ENCODE results near the gene PEX5L.

PEX5L gene, protein sequence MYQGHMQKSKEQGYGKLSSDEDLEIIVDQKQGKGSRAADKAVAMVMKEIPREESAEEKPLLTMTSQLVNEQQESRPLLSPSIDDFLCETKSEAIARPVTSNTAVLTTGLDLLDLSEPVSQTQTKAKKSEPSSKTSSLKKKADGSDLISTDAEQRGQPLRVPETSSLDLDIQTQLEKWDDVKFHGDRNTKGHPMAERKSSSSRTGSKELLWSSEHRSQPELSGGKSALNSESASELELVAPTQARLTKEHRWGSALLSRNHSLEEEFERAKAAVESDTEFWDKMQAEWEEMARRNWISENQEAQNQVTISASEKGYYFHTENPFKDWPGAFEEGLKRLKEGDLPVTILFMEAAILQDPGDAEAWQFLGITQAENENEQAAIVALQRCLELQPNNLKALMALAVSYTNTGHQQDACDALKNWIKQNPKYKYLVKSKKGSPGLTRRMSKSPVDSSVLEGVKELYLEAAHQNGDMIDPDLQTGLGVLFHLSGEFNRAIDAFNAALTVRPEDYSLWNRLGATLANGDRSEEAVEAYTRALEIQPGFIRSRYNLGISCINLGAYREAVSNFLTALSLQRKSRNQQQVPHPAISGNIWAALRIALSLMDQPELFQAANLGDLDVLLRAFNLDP

DNA sequence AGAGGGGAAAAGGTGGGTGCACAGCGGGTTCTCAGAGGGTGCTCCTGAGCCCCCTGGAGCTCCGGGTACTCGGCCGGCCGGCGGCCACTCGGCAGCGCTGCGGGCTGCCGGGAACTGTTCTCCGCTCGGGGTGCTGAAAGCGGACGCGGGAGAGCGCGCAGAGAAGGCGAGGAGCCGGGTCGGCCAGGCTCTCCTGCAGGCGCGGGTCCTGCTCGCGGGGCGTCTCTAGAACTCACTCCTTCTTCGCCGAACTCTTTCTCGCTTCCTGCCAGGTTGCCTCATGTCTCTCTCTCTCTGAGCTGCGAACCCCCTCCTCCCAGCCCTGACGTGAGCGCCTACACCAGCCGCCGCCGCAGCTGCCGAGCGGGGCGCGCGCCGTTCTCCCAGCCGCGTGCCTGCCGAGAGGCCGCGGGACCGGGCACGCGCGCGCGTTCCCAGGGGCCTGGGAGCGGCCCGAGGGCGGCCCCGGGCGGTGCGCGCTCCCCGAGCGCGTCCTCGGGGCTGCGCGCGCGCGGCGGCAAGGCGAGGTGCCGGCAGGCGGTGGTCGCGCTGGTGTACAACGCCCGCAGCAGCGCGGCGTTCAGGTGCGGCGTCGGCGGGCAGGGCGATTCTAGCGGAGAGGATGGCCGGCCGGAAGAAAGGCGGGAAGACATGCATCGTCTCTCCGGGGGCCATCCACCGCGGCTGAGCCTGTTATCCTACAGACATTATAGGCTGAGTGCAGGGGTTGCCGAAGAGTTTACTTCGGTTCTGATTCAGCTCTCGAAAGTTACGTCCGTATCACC lies at the start of gene PEX5L:
Gene PEX5L, minus strand, starts transcription at position 267 of the 785 bp plus-strand sequence. CDS start 338 bp downstream, outside the sequence.
- Histone ChIP-seq H3K9me3 (ENCODE audit: low read length) (no peaks in the 10 kb centered on the region), H3K4me3 (ENCODE audit: low read depth in 1 of 2, low read length in 2 of 2) (peak within 1 kb of the TSS in 1 of 2 donors; percentile 32), H3K27me3 (ENCODE audit: control insufficient read depth in 1 of 2, insufficient read depth in 2 of 2, low read length in 2 of 2) (peaks cover 11 to 23% of the 10 kb centered on the region in 2 donors), H3K9ac (ENCODE audit: low read length) (no peak within 1 kb of the TSS), H3K4me1 (ENCODE audit: insufficient read depth, low read length) (peaks cover 4% of the 10 kb centered on the region), H3K36me3 (ENCODE audit: insufficient read depth, low read length) (no peaks in the 10 kb centered on the region), H3K27ac (ENCODE audit: low read depth, low read length) (no peak within 1 kb of the TSS)

DNA sequence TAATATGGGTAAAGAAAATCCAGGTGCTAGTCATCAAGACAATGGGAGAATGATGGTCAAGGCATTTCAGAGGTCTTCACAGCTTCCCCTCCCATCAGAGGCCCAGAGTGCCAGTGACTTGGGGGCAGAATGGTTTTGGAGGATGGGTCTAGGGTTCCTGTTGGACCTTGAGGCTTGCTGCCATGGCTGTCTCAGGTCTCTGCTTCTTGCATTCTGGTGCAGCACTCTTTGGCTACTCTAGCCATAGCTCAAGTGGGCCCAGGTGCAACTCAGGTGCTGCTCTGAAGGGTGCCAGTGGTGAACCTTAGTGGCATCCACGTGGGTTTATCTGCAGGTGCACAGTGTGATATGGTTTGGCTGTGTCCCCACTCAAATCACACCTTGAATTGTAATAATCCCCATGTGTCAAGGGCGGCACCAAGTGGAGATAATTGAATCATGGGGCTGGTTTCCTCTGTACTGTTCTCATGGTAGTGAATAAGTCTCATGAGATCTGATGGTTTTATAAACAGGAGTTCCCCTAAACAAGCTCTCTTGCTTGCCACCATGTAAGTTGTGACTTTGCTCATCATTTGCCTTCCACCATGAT lies 48.5 kb upstream of the PEX5L start:
- Histone ChIP-seq H3K9me3 (ENCODE audit: low read length) (no peaks in the 10 kb centered on the region), H3K4me3 (ENCODE audit: low read depth in 1 of 2, low read length in 2 of 2) (no peak overlapping the region), H3K36me3 (ENCODE audit: insufficient read depth, low read length) (no peaks in the 10 kb centered on the region), H3K4me1 (ENCODE audit: insufficient read depth, low read length) (no peaks in the 10 kb centered on the region), H3K27me3 (ENCODE audit: control insufficient read depth in 1 of 2, insufficient read depth in 2 of 2, low read length in 2 of 2) (no peaks in the 10 kb centered on the region), H3K9ac (ENCODE audit: low read length) (no peak overlapping the region), H3K27ac (ENCODE audit: low read depth, low read length) (no peak overlapping the region)

DNA sequence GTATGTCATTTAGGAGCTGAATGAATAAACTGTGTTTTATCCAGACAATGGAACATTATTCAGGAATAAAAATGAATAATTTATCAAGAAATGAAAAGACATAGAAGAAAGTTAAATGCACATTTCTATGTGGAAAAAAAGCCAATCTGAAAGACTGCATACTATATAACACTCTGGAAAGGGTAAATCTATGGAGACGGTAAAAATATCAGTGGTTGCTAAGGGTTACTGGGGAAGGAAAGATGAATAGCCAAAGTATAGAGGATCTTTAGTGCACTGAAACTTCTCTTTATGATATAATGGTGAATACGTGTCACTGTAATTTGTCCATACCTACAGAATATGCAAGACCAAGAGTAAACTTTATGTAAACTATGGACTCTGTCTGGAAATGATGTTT lies 46.0 kb upstream of the PEX5L start:
- Histone ChIP-seq H3K4me3 (ENCODE audit: low read depth in 1 of 2, low read length in 2 of 2) (no peak overlapping the region), H3K4me1 (ENCODE audit: insufficient read depth, low read length) (no peaks in the 10 kb centered on the region), H3K9me3 (ENCODE audit: low read length) (no peaks in the 10 kb centered on the region), H3K36me3 (ENCODE audit: insufficient read depth, low read length) (no peaks in the 10 kb centered on the region), H3K9ac (ENCODE audit: low read length) (no peak overlapping the region), H3K27me3 (ENCODE audit: control insufficient read depth in 1 of 2, insufficient read depth in 2 of 2, low read length in 2 of 2) (no peaks in the 10 kb centered on the region), H3K27ac (ENCODE audit: low read depth, low read length) (no peak overlapping the region)

DNA sequence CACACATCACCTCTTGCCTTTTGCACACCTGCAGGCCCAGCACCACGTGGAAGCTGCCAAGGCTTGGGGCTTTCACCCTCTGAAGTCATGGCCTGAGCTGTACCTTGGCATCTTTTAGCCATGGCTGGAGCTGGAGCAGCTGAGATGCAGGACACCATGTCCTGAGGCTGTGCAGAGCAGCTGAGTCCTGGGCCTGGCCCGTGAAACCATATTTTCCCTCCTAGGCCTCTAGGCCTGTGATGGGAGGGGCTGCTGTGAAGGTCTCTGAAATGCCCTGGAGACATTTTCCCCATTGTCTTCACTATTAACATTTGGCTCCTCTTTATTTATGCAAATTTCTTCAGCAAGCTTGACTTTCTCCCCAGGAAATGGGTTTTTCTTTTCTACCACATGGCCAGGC lies 41.9 kb upstream of the PEX5L start:
- H3K36me3 ChIP-seq (ENCODE audit: insufficient read depth, low read length): no peaks in the 10 kb centered on the region

DNA sequence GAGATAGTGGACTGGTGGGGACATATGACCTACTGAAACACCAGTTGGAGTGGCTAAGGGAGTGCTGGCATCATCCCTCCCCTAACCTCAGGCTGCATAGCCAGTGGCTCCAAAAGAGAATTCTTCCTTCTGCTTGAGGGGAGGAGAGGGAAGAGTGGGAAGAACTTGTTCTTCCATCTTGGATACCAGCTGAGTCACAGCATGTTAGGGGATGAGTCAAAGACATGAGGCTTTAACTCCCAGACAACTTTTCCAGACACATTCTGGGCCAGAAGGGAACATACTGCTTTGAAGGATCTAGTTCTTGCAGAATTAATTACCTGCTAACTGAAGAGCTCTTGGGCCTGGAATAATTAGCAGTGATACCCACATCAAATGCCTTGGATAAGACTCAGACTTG lies 36.8 kb upstream of the PEX5L start:
- Histone ChIP-seq H3K9me3 (ENCODE audit: low read length) (no peaks in the 10 kb centered on the region), H3K27ac (ENCODE audit: low read depth, low read length) (no peak overlapping the region)

More for the DNA sequence above, 41.9 kb upstream of the PEX5L start:
- Histone ChIP-seq H3K4me1 (ENCODE audit: insufficient read depth, low read length) (no peaks in the 10 kb centered on the region), H3K27ac (ENCODE audit: low read depth, low read length) (no peak overlapping the region), H3K9ac (ENCODE audit: low read length) (no peak overlapping the region), H3K9me3 (ENCODE audit: low read length) (no peaks in the 10 kb centered on the region), H3K4me3 (ENCODE audit: low read depth in 1 of 2, low read length in 2 of 2) (no peak overlapping the region), H3K27me3 (ENCODE audit: control insufficient read depth in 1 of 2, insufficient read depth in 2 of 2, low read length in 2 of 2) (no peaks in the 10 kb centered on the region)

DNA sequence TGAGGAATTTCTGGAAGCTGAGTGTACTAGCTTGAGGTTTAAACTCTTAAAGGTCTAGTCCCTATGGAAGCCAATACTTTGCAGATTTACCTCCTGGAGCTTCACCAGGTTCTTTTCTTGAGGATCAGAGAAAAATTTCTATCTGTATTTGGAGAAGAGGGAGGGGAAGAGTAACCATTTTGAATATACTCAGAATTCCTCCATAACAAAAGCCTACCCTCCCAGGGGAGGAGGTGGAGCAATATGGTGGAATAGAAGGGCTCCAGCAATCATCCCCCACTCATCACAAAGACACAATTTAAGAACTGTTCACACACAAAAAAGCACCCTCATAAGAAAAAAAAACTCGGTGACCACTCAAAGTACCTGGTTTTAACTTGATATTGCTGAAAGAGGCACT lies 36.0 kb upstream of the PEX5L start:
- Histone ChIP-seq H3K9me3 (ENCODE audit: low read length) (no peaks in the 10 kb centered on the region), H3K4me1 (ENCODE audit: insufficient read depth, low read length) (no peaks in the 10 kb centered on the region), H3K4me3 (ENCODE audit: low read depth in 1 of 2, low read length in 2 of 2) (no peak overlapping the region), H3K27ac (ENCODE audit: low read depth, low read length) (no peak overlapping the region), H3K9ac (ENCODE audit: low read length) (no peak overlapping the region), H3K36me3 (ENCODE audit: insufficient read depth, low read length) (no peaks in the 10 kb centered on the region), H3K27me3 (ENCODE audit: control insufficient read depth in 1 of 2, insufficient read depth in 2 of 2, low read length in 2 of 2) (no peaks in the 10 kb centered on the region)

More for the DNA sequence above, 36.8 kb upstream of the PEX5L start:
- Histone ChIP-seq H3K4me1 (ENCODE audit: insufficient read depth, low read length) (no peaks in the 10 kb centered on the region), H3K36me3 (ENCODE audit: insufficient read depth, low read length) (no peaks in the 10 kb centered on the region), H3K4me3 (ENCODE audit: low read depth in 1 of 2, low read length in 2 of 2) (no peak overlapping the region), H3K9ac (ENCODE audit: low read length) (no peak overlapping the region), H3K27me3 (ENCODE audit: control insufficient read depth in 1 of 2, insufficient read depth in 2 of 2, low read length in 2 of 2) (no peaks in the 10 kb centered on the region)

DNA sequence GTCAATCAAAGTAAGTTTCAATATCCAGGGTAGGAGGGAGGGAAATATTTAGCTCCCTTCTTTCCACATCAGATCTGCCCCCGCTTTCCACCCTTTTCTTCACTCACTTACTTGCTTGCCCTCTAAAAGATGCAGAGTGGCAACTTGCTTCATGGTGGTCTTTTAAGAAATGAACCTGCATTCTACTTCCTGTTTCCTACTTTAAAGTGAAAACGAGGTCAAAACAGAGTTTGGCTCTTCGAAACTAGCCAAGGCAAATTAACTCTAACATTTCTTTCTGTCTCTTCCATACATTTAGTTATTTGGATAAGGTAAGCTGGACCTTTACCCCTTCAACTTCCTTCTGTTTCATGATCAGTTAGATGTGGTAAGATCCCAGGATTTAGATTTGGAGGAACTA lies 34.2 kb upstream of the PEX5L start:
- no peaks in the 10 kb centered on the region for H3K4me1 ChIP-seq (ENCODE audit: insufficient read depth, low read length)
- no peak overlapping the region for H3K27ac ChIP-seq (ENCODE audit: low read depth, low read length)
- H3K9me3 ChIP-seq (ENCODE audit: low read length): no peaks in the 10 kb centered on the region
- no peak overlapping the region for H3K4me3 ChIP-seq (ENCODE audit: low read depth in 1 of 2, low read length in 2 of 2)
- H3K9ac ChIP-seq (ENCODE audit: low read length): no peak overlapping the region
- no peaks in the 10 kb centered on the region for H3K36me3 ChIP-seq (ENCODE audit: insufficient read depth, low read length)
- no peaks in the 10 kb centered on the region for H3K27me3 ChIP-seq (ENCODE audit: control insufficient read depth in 1 of 2, insufficient read depth in 2 of 2, low read length in 2 of 2)

DNA sequence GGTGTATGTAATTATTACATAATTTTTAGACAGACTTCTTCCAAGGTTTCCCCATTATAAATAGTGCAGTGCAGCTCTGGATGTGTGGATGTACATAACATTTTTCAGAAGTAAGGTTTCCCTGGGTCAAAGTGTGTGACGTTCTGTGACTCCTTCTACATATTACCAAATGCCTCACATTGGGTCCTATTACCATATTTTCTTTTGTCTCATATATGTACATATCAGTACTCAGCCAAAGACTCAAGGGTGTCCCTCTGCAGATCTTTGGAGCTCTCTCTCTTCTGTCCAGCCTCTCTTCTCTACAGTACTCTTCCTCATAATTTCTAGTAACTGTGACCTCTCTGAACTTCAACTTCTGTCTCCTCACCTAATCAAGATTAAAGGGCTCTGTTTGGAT lies 31.3 kb upstream of the PEX5L start:
- no peaks in the 10 kb centered on the region for H3K9me3 ChIP-seq (ENCODE audit: low read length)
- no peak overlapping the region for H3K27ac ChIP-seq (ENCODE audit: low read depth, low read length)
- no peak overlapping the region for H3K9ac ChIP-seq (ENCODE audit: low read length)
- H3K4me1 ChIP-seq (ENCODE audit: insufficient read depth, low read length): no peaks in the 10 kb centered on the region
- H3K27me3 ChIP-seq (ENCODE audit: control insufficient read depth in 1 of 2, insufficient read depth in 2 of 2, low read length in 2 of 2): no peaks in the 10 kb centered on the region
- H3K36me3 ChIP-seq (ENCODE audit: insufficient read depth, low read length): no peaks in the 10 kb centered on the region
- H3K4me3 ChIP-seq (ENCODE audit: low read depth in 1 of 2, low read length in 2 of 2): no peak overlapping the region

DNA sequence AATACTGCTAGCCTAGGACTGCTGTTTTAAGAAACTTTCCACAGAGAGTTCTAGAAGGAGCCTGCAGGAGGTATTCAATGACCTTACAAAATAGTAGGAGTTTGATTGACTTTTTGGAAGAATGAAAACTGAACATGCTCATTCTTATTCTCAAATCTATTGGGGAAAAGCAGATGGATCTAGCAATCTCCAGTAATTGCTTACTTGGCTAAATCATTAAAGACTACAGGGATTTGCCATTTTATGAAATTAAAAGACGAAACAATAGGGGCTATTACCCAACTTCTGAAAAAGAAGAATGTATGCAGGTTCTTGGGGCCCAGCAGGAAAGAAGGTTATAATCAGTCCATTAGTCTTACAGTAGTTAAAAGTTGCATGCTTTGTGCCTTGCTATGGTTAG lies 29.9 kb upstream of the PEX5L start:
- H3K9me3 ChIP-seq (ENCODE audit: low read length): no peaks in the 10 kb centered on the region
- H3K27me3 ChIP-seq (ENCODE audit: control insufficient read depth in 1 of 2, insufficient read depth in 2 of 2, low read length in 2 of 2): no peaks in the 10 kb centered on the region
- no peak overlapping the region for H3K4me3 ChIP-seq (ENCODE audit: low read depth in 1 of 2, low read length in 2 of 2)
- no peaks in the 10 kb centered on the region for H3K4me1 ChIP-seq (ENCODE audit: insufficient read depth, low read length)
- H3K27ac ChIP-seq (ENCODE audit: low read depth, low read length): no peak overlapping the region
- H3K36me3 ChIP-seq (ENCODE audit: insufficient read depth, low read length): no peaks in the 10 kb centered on the region
- no peak overlapping the region for H3K9ac ChIP-seq (ENCODE audit: low read length)

DNA sequence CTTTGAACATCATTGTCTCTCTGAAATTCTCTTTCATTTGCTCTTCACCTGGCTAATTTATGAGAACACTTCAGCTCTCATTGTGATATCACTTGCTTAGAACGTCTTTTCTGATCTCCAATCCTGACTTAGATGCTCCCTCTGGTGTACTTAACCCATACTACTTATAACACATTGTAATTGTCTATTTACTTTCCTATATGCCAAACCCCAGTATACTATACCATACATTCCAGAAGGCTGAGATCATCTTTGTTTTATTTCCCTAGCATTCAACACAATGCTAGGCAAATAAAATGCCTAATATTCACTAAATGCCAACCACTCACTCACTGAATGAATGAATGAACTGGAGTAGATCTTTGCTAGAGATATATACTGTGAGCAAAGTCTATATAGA lies 27.0 kb upstream of the PEX5L start:
- no peak overlapping the region for H3K9ac ChIP-seq (ENCODE audit: low read length)
- no peaks in the 10 kb centered on the region for H3K27me3 ChIP-seq (ENCODE audit: control insufficient read depth in 1 of 2, insufficient read depth in 2 of 2, low read length in 2 of 2)
- H3K9me3 ChIP-seq (ENCODE audit: low read length): no peaks in the 10 kb centered on the region
- H3K4me1 ChIP-seq (ENCODE audit: insufficient read depth, low read length): no peaks in the 10 kb centered on the region
- H3K27ac ChIP-seq (ENCODE audit: low read depth, low read length): no peak overlapping the region
- no peaks in the 10 kb centered on the region for H3K36me3 ChIP-seq (ENCODE audit: insufficient read depth, low read length)
- H3K4me3 ChIP-seq (ENCODE audit: low read depth in 1 of 2, low read length in 2 of 2): no peak overlapping the region

DNA sequence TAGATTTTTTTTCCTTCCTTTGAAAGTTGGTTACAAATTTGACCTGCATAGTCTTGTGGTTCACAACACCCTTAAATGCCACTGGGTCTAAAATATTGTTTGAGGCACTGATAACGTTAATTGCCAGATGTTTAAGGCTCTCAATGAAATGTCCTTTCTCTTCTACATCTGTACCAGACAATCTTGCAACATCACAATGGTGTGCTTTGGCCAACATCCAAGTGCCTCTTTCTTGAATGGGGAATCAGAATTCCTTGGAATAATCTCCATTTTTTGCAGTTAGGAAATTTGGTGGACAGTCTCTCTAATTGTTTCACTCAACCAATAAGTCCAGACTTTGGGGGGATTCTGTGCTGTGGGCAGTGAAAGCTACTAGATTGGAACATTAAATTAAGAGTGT lies 26.0 kb upstream of the PEX5L start:
- H3K27ac ChIP-seq (ENCODE audit: low read depth, low read length): no peak overlapping the region
- no peaks in the 10 kb centered on the region for H3K9me3 ChIP-seq (ENCODE audit: low read length)
- no peak overlapping the region for H3K4me3 ChIP-seq (ENCODE audit: low read depth in 1 of 2, low read length in 2 of 2)

More for the DNA sequence above, 26.0 kb upstream of the PEX5L start:
- H3K4me1 ChIP-seq (ENCODE audit: insufficient read depth, low read length): no peaks in the 10 kb centered on the region
- H3K9ac ChIP-seq (ENCODE audit: low read length): no peak overlapping the region
- no peaks in the 10 kb centered on the region for H3K27me3 ChIP-seq (ENCODE audit: control insufficient read depth in 1 of 2, insufficient read depth in 2 of 2, low read length in 2 of 2)
- H3K36me3 ChIP-seq (ENCODE audit: insufficient read depth, low read length): no peaks in the 10 kb centered on the region
